HepG2 (cell line): Measurements from ENCODE around the gene CDK13. TPM values are rescaled to one million over a fixed set of nuclear protein-coding genes. Genes with fewer than 3 reads are reported as not detected.

Experiments used
- ATAC-seq: fragments of 200-7000 bp; cut with Tn5 transposase; 3 replicates; pipeline ENCODE4 v1.9.1; 2020; ENCODE audit warnings: mild to moderate bottlenecking, moderate library complexity
- BruUV-seq: library from RNA; stranded (reverse); fragments of 400-500 nt; replicated peaks from 2 replicates; lab custom pipeline; 2021; lab: Mats Ljungman, UMichigan
- CTCF ChIA-PET: fragments of 300-600 bp; formaldehyde crosslinking; extraction: SDS; loops from one replicate; lab custom pipeline; 2021; ENCODE audit warnings: low total read pairs, inconsistent platforms, low intra/inter-chr PET ratio; lab: Yijun Ruan, JAX
- POLR2A ChIA-PET: fragments of 350-600 bp; sonication (Branson Sonifier 250); formaldehyde crosslinking; loops from one replicate; lab custom pipeline; 2020; ENCODE audit warnings: antibody characterized with exemption, inconsistent platforms; lab: Yijun Ruan, JAX
- DNase-seq: peaks from one replicate; pipeline ENCODE4 v3.0.0-alpha.2; 2015; ENCODE audit warnings: low spot score
- FAIRE-seq: peaks from 3 replicates; lab custom pipeline; 2011; peaks lifted over from hg19 to GRCh38; lab: Jason Lieb, UNC
- H2AFZ ChIP-seq: one replicate; pipeline ENCODE4 v1.6.1; 2011; ENCODE audit warnings: low read length, inconsistent platforms
- H3K27ac ChIP-seq: fragments of 300-600 bp; 3 replicates; pipeline ENCODE4 v1.8.0; 2011; ENCODE audit warnings: mixed run types, mild to moderate bottlenecking, mixed read lengths, low read length, inconsistent platforms; ENCODE audit not compliant: insufficient read depth; ENCODE audit errors: extremely low read length
- H3K27me3 ChIP-seq, 2 experiments: fragments of 200-600 bp in 1 of 2; 2 replicates in 1 of 2; 3 replicates in 1 of 2; pipeline versions ENCODE4 v1.6.0 to v1.8.0; 2011; ENCODE audit warnings: low read length in 2 of 2, mild to moderate bottlenecking in 2 of 2, moderate library complexity in 2 of 2, inconsistent platforms in 1 of 2; ENCODE audit not compliant: insufficient read depth in 2 of 2, control insufficient read depth in 1 of 2
- H3K36me3 ChIP-seq, 2 experiments: fragments of 200-600 bp in 1 of 2; replicated peaks in 1 of 2; 2 replicates in 1 of 2; 3 replicates in 1 of 2; pipeline versions ENCODE4 v1.5.1 to v1.8.0; 2011; ENCODE audit warnings: low read length in 2 of 2, inconsistent platforms in 1 of 2; ENCODE audit not compliant: insufficient read depth in 2 of 2, control insufficient read depth in 1 of 2
- H3K4me1 ChIP-seq: 2 replicates; pipeline ENCODE4 v1.5.1; 2012; ENCODE audit warnings: low read length, inconsistent platforms; ENCODE audit not compliant: insufficient read depth
- H3K4me2 ChIP-seq: 2 replicates; pipeline ENCODE4 v1.6.0; 2011; ENCODE audit warnings: low read depth, low read length, inconsistent platforms
- H3K4me3 ChIP-seq, 3 experiments: fragments of 200-600 bp in 1 of 3; sonication (generic), shearing (Covaris generic) in 1 of 3; replicated peaks in 1 of 3; 2 replicates each; pipeline ENCODE4 v1.5.1; 2011 to 2016; ENCODE audit warnings: low read length in 3 of 3, inconsistent platforms in 2 of 3, low read depth in 2 of 3, mild to moderate bottlenecking in 2 of 3, control low read depth in 1 of 3, mixed read lengths in 1 of 3; ENCODE audit not compliant: insufficient read depth in 1 of 3
- H3K79me2 ChIP-seq: one replicate; pipeline ENCODE4 v1.6.1; 2011; ENCODE audit warnings: low read length, inconsistent platforms; ENCODE audit not compliant: insufficient read depth
- H3K9ac ChIP-seq: 2 replicates; pipeline ENCODE4 v1.6.0; 2011; ENCODE audit warnings: mild to moderate bottlenecking, low read depth, low read length, inconsistent platforms; ENCODE audit not compliant: insufficient read depth
- H3K9me3 ChIP-seq: 2 replicates; pipeline ENCODE4 v1.5.1; 2012; ENCODE audit warnings: mild to moderate bottlenecking, low read length
- H4K20me1 ChIP-seq: 2 replicates; pipeline ENCODE4 v1.6.0; 2011; ENCODE audit warnings: inconsistent platforms, mild to moderate bottlenecking, low read length, moderate library complexity; ENCODE audit not compliant: insufficient read depth
- DDIT3 ChIP-seq: sonication (generic); formaldehyde crosslinking; IDR thresholded peaks from 2 replicates; pipeline ENCODE4 v1.4.0; 2020; ENCODE audit warnings: mild to moderate bottlenecking, missing genetic modification reagents
- FOXJ3 ChIP-seq: sonication (generic); formaldehyde crosslinking; IDR thresholded peaks from 2 replicates; pipeline ENCODE4 v1.4.0; 2020; ENCODE audit warnings: missing genetic modification reagents, mild to moderate bottlenecking, borderline replicate concordance
- GABPB1 ChIP-seq: IDR thresholded peaks from 2 replicates; pipeline ENCODE4 v1.6.1; 2016; ENCODE audit warnings: mild to moderate bottlenecking, missing genetic modification reagents, moderate library complexity, missing compliant biosample characterization
- MED1 ChIP-seq: sonication (generic); formaldehyde crosslinking; IDR thresholded peaks from 2 replicates; pipeline ENCODE4 v1.4.0; 2020; ENCODE audit warnings: missing genetic modification reagents
- NFIC ChIP-seq: IDR thresholded peaks from 2 replicates; pipeline ENCODE4 v1.6.1; 2012; ENCODE audit warnings: mild to moderate bottlenecking, low read length, inconsistent platforms
- NFKBIZ ChIP-seq: IDR thresholded peaks from 2 replicates; pipeline ENCODE4 v1.6.1; 2018; ENCODE audit warnings: missing genetic modification reagents, missing compliant biosample characterization
- NR2F6 ChIP-seq, 2 experiments: IDR thresholded peaks; 2 replicates each; pipeline ENCODE4 v1.6.1; 2016; ENCODE audit warnings: antibody characterized with exemption in 1 of 2, mild to moderate bottlenecking in 1 of 2
- SOX5 ChIP-seq: IDR thresholded peaks from 2 replicates; pipeline ENCODE4 v1.6.1; 2016; ENCODE audit warnings: borderline replicate concordance
- STAT5B ChIP-seq: sonication (generic); formaldehyde crosslinking; IDR thresholded peaks from 2 replicates; pipeline ENCODE4 v1.4.0; 2020; ENCODE audit warnings: missing genetic modification reagents
- STAT6 ChIP-seq: sonication (generic); formaldehyde crosslinking; IDR thresholded peaks from 2 replicates; pipeline ENCODE4 v1.4.0; 2020; ENCODE audit warnings: missing genetic modification reagents, mild to moderate bottlenecking, borderline replicate concordance
- TFDP2 ChIP-seq: sonication (generic); formaldehyde crosslinking; IDR thresholded peaks from 2 replicates; pipeline ENCODE4 v1.4.0; 2020; ENCODE audit warnings: missing genetic modification reagents
- THYN1 ChIP-seq: sonication (generic); formaldehyde crosslinking; IDR thresholded peaks from 2 replicates; pipeline ENCODE4 v1.8.1; 2023; ENCODE audit warnings: low read depth, mild to moderate bottlenecking, moderate library complexity, missing genetic modification reagents, borderline replicate concordance
- YEATS2 ChIP-seq: sonication (generic); formaldehyde crosslinking; IDR thresholded peaks from 2 replicates; pipeline ENCODE4 v1.4.0; 2020; ENCODE audit warnings: missing genetic modification reagents, borderline replicate concordance
- ZC3H13 ChIP-seq: sonication (generic); formaldehyde crosslinking; IDR thresholded peaks from 2 replicates; pipeline ENCODE4 v1.8.1; 2023; ENCODE audit warnings: mild to moderate bottlenecking, missing genetic modification reagents, moderate library complexity
- WGBS: methylation state at CpG from one replicate; pipeline ENCODE4 v1.1.6; 2017; ENCODE audit warnings: low lambda C conversion rate; 5-methylcytosine and 5-hydroxymethylcytosine counted together
- in situ Hi-C: cut with HindIII; loops from 2 replicates; pipeline ENCODE4 v1.10.0; 2017; ENCODE audit warnings: low pct_unique_long_range_greater_than_20kb; ENCODE audit not compliant: extremely low pct_ligation_motif_present
- intact Hi-C: fragments of 100-400 bp; cut with micrococcal nuclease; formaldehyde crosslinking; loops from one replicate; pipeline ENCODE4 v1.10.0; 2022; ENCODE audit not compliant: unreplicated experiment
- polyA plus RNA-seq, 8 experiments: library from polyadenylated mRNA; depleted of rRNA in 3 of 8; stranded (reverse) in 7 of 8; unstranded in 1 of 8; fragments of >200 nt; fragmentation: Illumina TruSeq in 4 of 8; extraction: Trizol in 4 of 8; gene quantifications; 2 replicates each; pipeline versions ENCODE4 v1.2.1 to v1.2.3, GENCODE V29; 2011 to 2016; ENCODE audit warnings: low read depth in 4 of 8, missing spikeins in 1 of 8, mixed read lengths in 1 of 8; ENCODE audit not compliant: insufficient read depth in 1 of 8
- total RNA-seq, 5 experiments: library from RNA; depleted of rRNA; stranded (reverse); fragments of >200 nt; fragmentation: Illumina TruSeq; extraction: Trizol; gene quantifications; 2 replicates each; pipeline ENCODE4 v1.2.3, GENCODE V29; 2016; ENCODE audit warnings: low read depth in 1 of 5
- TF ChIP-seq, protein P1 (sequence below): sonication (generic); formaldehyde crosslinking; IDR thresholded peaks from 2 replicates; pipeline ENCODE4 v1.8.1; 2023; ENCODE audit warnings: mild to moderate bottlenecking, missing genetic modification reagents
- TF ChIP-seq, protein P2 (sequence below), 2 experiments: fragments of 450-650 bp in 1 of 2; sonication (generic) in 1 of 2; formaldehyde crosslinking; IDR thresholded peaks; 2 replicates each; pipeline versions ENCODE4 v1.5.0 to v1.8.0; 2020 to 2022; ENCODE audit warnings: mild to moderate bottlenecking in 1 of 2, missing genetic modification reagents in 1 of 2

CDK13 gene
- total and polyA plus RNA-seq, 2 of the 13 experiments (the other 11 are each of a cell fraction or from before 2014, with no cell fraction given): 21.0 to 40.9 TPM

DNA sequence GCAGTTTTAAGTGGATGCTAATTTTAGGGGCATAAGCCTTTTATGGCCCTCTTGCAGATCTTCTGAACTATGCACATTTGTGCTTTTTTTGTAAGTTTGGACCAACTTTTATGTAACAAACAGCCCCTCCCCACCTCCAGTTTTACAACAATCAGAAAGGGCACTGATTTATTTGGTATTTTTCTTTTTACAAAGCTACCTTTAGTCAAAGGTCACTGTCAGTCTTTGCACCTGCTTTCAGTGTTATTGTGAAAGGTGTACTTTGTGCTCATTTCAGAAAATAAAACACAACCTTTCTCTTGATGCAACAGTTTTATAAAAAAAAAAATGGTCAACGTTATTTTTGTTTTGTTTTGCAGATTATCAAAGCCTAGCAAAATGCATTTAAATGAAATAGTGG, 145.2 kb downstream of the CDK13 start:
- no peaks in the 10 kb centered on the region for H3K27me3 ChIP-seq
- peaks cover 7 to 32% of the 10 kb centered on the region in 2 experiments for H3K36me3 ChIP-seq
- no peak for FAIRE-seq
- no peak overlapping the region for H3K4me3 ChIP-seq
- peak; percentile 52 for DNase-seq
- in situ Hi-C loops (no loop called here), intact Hi-C loops (no loop called here)
- CTCF ChIA-PET: no interaction called here
- H3K27ac ChIP-seq: peak overlapping the region; percentile 70
- 2% methylated on average over 1 of the region's 1 CpG for WGBS
- H4K20me1 ChIP-seq: no peaks in the 10 kb centered on the region
- peak overlapping the region; percentile 24; the same call in 1 of the 2 replicates for H3K4me2 ChIP-seq
- H3K4me1 ChIP-seq: peaks cover 68% of the 10 kb centered on the region
- BruUV-seq: no TSS peak
- H3K9ac ChIP-seq: no peak overlapping the region
- H2AFZ ChIP-seq: no peak overlapping the region
- no peaks in the 10 kb centered on the region for H3K79me2 ChIP-seq
- peak; percentile 58 for ATAC-seq
- POLR2A ChIA-PET: interaction anchor here (1.0 to 3.4 kb wide), 3 partner anchors 37 to 40 kb away, joined by 3 to 12 read pairs (median 3); partner anchors contain the start of genes MPLKIP and SUGCT
- H3K9me3 ChIP-seq: no peaks in the 10 kb centered on the region
- TF ChIP-seq THYN1 (CRISPR knock-in tag): no peak
- peak; percentile 66 for TF ChIP-seq NR2F6 (IDR thresholded peaks at IDR 0.05)
- TF ChIP-seq NR2F6 (CRISPR knock-in tag; IDR thresholded peaks at IDR 0.05): peak; percentile 41; the same call in 1 of the 2 replicates
- no peak for TF ChIP-seq GABPB1 (CRISPR knock-in tag)
- TF ChIP-seq, protein P1, sequence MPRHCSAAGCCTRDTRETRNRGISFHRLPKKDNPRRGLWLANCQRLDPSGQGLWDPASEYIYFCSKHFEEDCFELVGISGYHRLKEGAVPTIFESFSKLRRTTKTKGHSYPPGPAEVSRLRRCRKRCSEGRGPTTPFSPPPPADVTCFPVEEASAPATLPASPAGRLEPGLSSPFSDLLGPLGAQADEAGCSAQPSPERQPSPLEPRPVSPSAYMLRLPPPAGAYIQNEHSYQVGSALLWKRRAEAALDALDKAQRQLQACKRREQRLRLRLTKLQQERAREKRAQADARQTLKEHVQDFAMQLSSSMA (CRISPR knock-in tag): no peak
- TF ChIP-seq YEATS2 (CRISPR knock-in tag): no peak
- TF ChIP-seq MED1 (CRISPR knock-in tag): peak; percentile 49; the same call in 1 of the 2 replicates
- 0 out of 2 replicates have a peak, but pooled peaks have one; percentile 48 for TF ChIP-seq NFIC
- TF ChIP-seq STAT5B (CRISPR knock-in tag): no peak
- TF ChIP-seq ZC3H13: no peak
- TF ChIP-seq TFDP2 (CRISPR knock-in tag): no peak
- TF ChIP-seq, protein P2, sequence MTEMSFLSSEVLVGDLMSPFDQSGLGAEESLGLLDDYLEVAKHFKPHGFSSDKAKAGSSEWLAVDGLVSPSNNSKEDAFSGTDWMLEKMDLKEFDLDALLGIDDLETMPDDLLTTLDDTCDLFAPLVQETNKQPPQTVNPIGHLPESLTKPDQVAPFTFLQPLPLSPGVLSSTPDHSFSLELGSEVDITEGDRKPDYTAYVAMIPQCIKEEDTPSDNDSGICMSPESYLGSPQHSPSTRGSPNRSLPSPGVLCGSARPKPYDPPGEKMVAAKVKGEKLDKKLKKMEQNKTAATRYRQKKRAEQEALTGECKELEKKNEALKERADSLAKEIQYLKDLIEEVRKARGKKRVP (CRISPR knock-in tag; IDR thresholded peaks at IDR 0.05): peak in 1 of 2 experiments; percentile 34; a peak in 1 of 4 replicates
- TF ChIP-seq FOXJ3: peak; percentile 62; the same call in 1 of the 2 replicates
- TF ChIP-seq DDIT3 (CRISPR knock-in tag): no peak
- TF ChIP-seq SOX5 (CRISPR knock-in tag): peak; percentile 81; the same call in 1 of the 2 replicates
- no peak for TF ChIP-seq NFKBIZ
- TF ChIP-seq STAT6 (CRISPR knock-in tag): no peak
